Stimulated activated CD8-positive, alpha-beta memory T cell treated with anti-CD3 and anti-CD28 coated beads, Interleukin-15, amount 100 ng/mL, for 4 hours (primary cell): Measurements from ENCODE around the gene MYO10.

Source experiments
- DNase-seq, 2 donors: peaks; one replicate each; pipeline ENCODE4 v3.0.0-alpha.2; 2020; ENCODE audit warnings: low read depth in 2 of 2

The MYO10 gene

GRCh38 chr5:16916262-16916878 is 19.7 kb downstream of the MYO10 start:
- DNase-seq: no peak

GRCh38 chr5:16914584-16914983 is 21.5 kb downstream of the MYO10 start:
- no peak for DNase-seq

GRCh38 chr5:16914108-16914435 is 22.0 kb downstream of the MYO10 start:
- DNase-seq: no peak

GRCh38 chr5:16913187-16914107 is 22.6 kb downstream of the MYO10 start:
- DNase-seq: no peak

GRCh38 chr5:16912080-16912479 is 24.0 kb downstream of the MYO10 start:
- no peak for DNase-seq

- no peak for DNase-seq
Measured at GRCh38 chr5:16909464-16909863, 26.6 kb downstream of the MYO10 start.

GRCh38 chr5:16907270-16907669 is 28.8 kb downstream of the MYO10 start:
- no peak for DNase-seq

- DNase-seq: no peak
Measured at GRCh38 chr5:16906255-16906654, 29.8 kb downstream of the MYO10 start.

GRCh38 chr5:16903480-16904300 is 32.4 kb downstream of the MYO10 start:
- no peak for DNase-seq

- DNase-seq: no peak
Measured at GRCh38 chr5:16902846-16903245, 33.2 kb downstream of the MYO10 start.

- no peak for DNase-seq
Measured at GRCh38 chr5:16901021-16901644, 35.0 kb downstream of the MYO10 start.

GRCh38 chr5:16899171-16899570 is 36.9 kb downstream of the MYO10 start:
- DNase-seq: no peak

GRCh38 chr5:16897800-16898199 is 38.3 kb downstream of the MYO10 start:
- DNase-seq: no peak

- DNase-seq: no peak
Measured at GRCh38 chr5:16897284-16897704, 38.8 kb downstream of the MYO10 start.

- no peak for DNase-seq
Measured at GRCh38 chr5:16896767-16897166, 39.3 kb downstream of the MYO10 start.

- DNase-seq: no peak
Measured at GRCh38 chr5:16894236-16895057, 41.6 kb downstream of the MYO10 start.

GRCh38 chr5:16891033-16891432 is 45.1 kb downstream of the MYO10 start:
- no peak for DNase-seq

- no peak for DNase-seq
Measured at GRCh38 chr5:16889972-16890519, 46.0 kb downstream of the MYO10 start.

GRCh38 chr5:16889203-16889971 is 46.7 kb downstream of the MYO10 start:
- no peak for DNase-seq

GRCh38 chr5:16888694-16889124 is 47.4 kb downstream of the MYO10 start:
- DNase-seq: no peak
